Measurements from ENCODE around the gene TH. TPM values are rescaled to one million over a fixed set of nuclear protein-coding genes. Genes with fewer than 3 reads are reported as not detected.

The TH gene
- total RNA-seq, 6 donors from 2014 or later, result not detected

GRCh38 chr11:2212411-2213251 lies 41.0 kb upstream of the TH start:
- Histone ChIP-seq H3K4me3 (no peak overlapping the region), H3K9me3 (no peaks in the 10 kb centered on the region), H3K27ac (no peak overlapping the region), H3K27me3 (no peaks in the 10 kb centered on the region), H3K4me1 (peaks cover 0 to 5% (median 0%) of the 10 kb centered on the region in 4 donors), H3K36me3 (no peaks in the 10 kb centered on the region)
- no peak for TF ChIP-seq CTCF (IDR thresholded peaks at IDR 0.05)
- no peak for TF ChIP-seq EP300 (IDR thresholded peaks at IDR 0.05)
- TF ChIP-seq POLR2A (IDR thresholded peaks at IDR 0.05), result no peak
- no peak for TF ChIP-seq POLR2AphosphoS5 (IDR thresholded peaks at IDR 0.05)
- ATAC-seq (ENCODE audit: low FRiP score in 2 of 2) (no peak), DNase-seq (peak; percentile 19 to 69)
- WGBS, 2 donors, result 83 to 85% methylated on average over 19 to 23 of the region's 23 CpGs

GRCh38 chr11:2211113-2211971 lies 39.7 kb upstream of the TH start:
- Histone ChIP-seq H3K9me3 (no peaks in the 10 kb centered on the region), H3K36me3 (no peaks in the 10 kb centered on the region), H3K4me1 (peaks cover 0 to 5% (median 0%) of the 10 kb centered on the region in 4 donors), H3K27me3 (no peaks in the 10 kb centered on the region), H3K4me3 (no peak overlapping the region), H3K27ac (no peak overlapping the region)
- TF ChIP-seq EP300 (IDR thresholded peaks at IDR 0.05), result no peak
- no peak for TF ChIP-seq POLR2A (IDR thresholded peaks at IDR 0.05)
- no peak for ATAC-seq (ENCODE audit: low FRiP score in 2 of 2)
- WGBS, 2 donors, result 75 to 82% methylated on average over 13 to 27 of the region's 30 CpGs
- DNase-seq, result peak; percentile 10 to 66

- peak in 1 of 2 donors; percentile 61 for DNase-seq
- WGBS, 2 donors, result 90 to 95% methylated on average over 8 to 13 of the region's 16 CpGs
- Histone ChIP-seq H3K9me3 (no peaks in the 10 kb centered on the region), H3K27ac (no peak overlapping the region), H3K27me3 (no peaks in the 10 kb centered on the region), H3K4me1 (peaks cover 0 to 5% (median 0%) of the 10 kb centered on the region in 4 donors), H3K4me3 (no peak overlapping the region), H3K36me3 (no peaks in the 10 kb centered on the region)
- TF ChIP-seq POLR2AphosphoS5 (IDR thresholded peaks at IDR 0.05) (no peak), CTCF (IDR thresholded peaks at IDR 0.05) (no peak), EP300 (IDR thresholded peaks at IDR 0.05) (no peak), POLR2A (IDR thresholded peaks at IDR 0.05) (no peak)
- ATAC-seq (ENCODE audit: low FRiP score in 2 of 2), result no peak
Measured at GRCh38 chr11:2210366-2211112, 38.9 kb upstream of the TH start.

- Histone ChIP-seq H3K4me3 (no peak overlapping the region), H3K36me3 (no peaks in the 10 kb centered on the region), H3K27me3 (no peaks in the 10 kb centered on the region), H3K27ac (no peak overlapping the region), H3K4me1 (peaks cover 0 to 5% (median 0%) of the 10 kb centered on the region in 4 donors), H3K9me3 (no peaks in the 10 kb centered on the region)
- ATAC-seq (ENCODE audit: low FRiP score in 2 of 2), result no peak
- TF ChIP-seq POLR2AphosphoS5 (IDR thresholded peaks at IDR 0.05) (no peak), EP300 (IDR thresholded peaks at IDR 0.05) (no peak), POLR2A (IDR thresholded peaks at IDR 0.05) (no peak), CTCF (IDR thresholded peaks at IDR 0.05) (no peak)
- peak in 1 of 2 donors; percentile 77 for DNase-seq
- WGBS, 2 donors, result 88 to 92% methylated on average over 6 to 12 of the region's 12 CpGs
Measured at GRCh38 chr11:2209900-2210321, 38.3 kb upstream of the TH start.

All from upper lobe of left lung (tissue), 6 donors.